Measurements from ENCODE around the gene CEBPE.

- TF ChIP-seq, protein P1, sequence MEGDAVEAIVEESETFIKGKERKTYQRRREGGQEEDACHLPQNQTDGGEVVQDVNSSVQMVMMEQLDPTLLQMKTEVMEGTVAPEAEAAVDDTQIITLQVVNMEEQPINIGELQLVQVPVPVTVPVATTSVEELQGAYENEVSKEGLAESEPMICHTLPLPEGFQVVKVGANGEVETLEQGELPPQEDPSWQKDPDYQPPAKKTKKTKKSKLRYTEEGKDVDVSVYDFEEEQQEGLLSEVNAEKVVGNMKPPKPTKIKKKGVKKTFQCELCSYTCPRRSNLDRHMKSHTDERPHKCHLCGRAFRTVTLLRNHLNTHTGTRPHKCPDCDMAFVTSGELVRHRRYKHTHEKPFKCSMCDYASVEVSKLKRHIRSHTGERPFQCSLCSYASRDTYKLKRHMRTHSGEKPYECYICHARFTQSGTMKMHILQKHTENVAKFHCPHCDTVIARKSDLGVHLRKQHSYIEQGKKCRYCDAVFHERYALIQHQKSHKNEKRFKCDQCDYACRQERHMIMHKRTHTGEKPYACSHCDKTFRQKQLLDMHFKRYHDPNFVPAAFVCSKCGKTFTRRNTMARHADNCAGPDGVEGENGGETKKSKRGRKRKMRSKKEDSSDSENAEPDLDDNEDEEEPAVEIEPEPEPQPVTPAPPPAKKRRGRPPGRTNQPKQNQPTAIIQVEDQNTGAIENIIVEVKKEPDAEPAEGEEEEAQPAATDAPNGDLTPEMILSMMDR (IDR thresholded peaks at IDR 0.05), result no peak
- TF ChIP-seq POLR2A (IDR thresholded peaks at IDR 0.05), result no peak
Observed at GRCh38 chr14:23158779-23159178, 39.7 kb upstream of the CEBPE start.

Measured in sigmoid colon (tissue), 3 donors.